Measurements from ENCODE around the gene SH2D4B. TPM values are rescaled to one million over a fixed set of nuclear protein-coding genes. Genes with fewer than 3 reads are reported as not detected.

The SH2D4B gene
- total and polyA plus RNA-seq, 10 of the 15 experiments (the other 5 are each of a cell fraction or from before 2014, with no cell fraction given), result 0.04 to 0.21 (median 0.13) TPM; not detected in 5

DNA sequence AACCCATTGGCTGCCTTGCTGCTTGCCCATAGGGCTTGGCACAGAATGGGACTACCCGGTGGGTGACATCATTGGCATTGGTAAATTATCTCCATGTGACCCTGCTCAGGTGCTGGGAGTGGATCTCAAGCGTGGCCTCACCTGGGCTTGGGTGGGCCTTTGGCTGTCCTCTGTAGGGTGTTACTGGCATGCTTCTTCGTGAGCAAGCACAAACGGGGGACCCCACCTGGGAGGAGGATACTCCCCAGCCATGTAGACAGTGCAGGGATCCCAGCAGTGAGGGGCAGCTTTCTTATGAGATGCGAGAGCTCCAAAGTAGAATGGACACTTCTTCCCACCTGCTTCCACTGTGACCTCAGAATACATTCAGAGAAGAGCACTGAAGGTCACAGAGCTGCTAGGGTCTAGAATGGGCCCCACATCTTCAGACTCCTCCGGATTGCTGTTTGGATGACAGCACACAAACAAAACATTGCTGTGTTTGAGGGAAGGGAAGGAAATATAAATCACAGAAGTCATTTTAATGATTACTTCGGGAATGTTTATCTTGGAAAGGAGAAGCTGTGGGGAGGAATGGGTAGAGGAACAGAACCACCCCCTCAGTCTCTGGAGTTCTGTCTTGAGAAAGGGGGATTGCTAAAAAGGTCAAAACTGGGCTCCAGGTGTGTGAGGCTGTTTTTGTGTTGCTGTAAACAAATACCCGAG, 75.9 kb downstream of the SH2D4B start (continued):
- no peak for TF ChIP-seq ZNF24 (IDR thresholded peaks at IDR 0.05)
- no peak for TF ChIP-seq RB1 (IDR thresholded peaks at IDR 0.05; ENCODE audit: borderline replicate concordance)

DNA sequence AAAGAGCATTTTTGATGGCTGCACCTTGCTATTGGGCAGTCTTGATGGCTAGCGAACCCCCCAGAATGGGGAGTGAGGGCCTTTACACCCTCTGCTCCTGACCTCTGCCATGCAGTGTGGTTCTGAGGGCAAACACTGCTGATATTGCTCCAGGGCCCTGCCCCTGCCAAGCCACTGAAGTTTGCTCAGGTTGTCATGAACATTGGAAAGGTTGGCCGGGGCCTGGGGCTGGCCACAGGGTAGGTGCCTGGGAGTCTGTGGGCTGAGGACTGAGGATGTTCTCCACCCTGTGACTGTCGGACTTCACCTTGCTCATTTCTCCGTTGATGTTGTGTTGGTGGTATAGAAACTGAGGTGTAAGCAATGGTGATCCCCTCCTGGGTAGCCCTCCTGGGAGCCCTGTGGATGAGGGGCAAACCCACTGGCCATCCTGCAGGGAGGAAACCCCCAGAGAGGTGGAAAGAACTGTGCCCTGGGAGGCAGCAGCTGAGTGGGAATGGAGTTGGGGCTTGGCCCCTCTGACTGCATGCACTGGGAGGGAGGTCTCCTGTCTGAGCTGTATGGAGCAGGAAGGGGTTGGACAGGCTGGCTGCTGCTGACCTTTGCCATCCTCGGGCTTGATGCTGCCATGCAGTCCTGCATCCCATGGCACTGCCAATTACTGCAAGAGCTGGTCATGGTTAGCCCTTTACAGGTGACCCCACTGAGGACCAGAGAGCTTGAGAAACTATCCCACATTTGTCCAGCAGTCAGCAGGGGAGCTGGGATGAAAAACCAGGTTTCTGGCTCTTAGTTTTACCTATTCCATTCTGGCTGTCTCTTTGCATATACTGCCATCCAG, 77.1 kb downstream of the SH2D4B start:
- DNase-seq (ENCODE audit: low read depth, low spot score) (no peak), ATAC-seq (no peak), FAIRE-seq (no peak)
- ChIA-PET CTCF (interaction anchor here (1.1 kb wide), 1 partner anchor 109 kb away, joined by 3 read pairs; no protein-coding TSS in a partner anchor), POLR2A (no interaction called here), RAD21 (ENCODE audit: unreplicated experiment) (no interaction called here), SMC1A (ENCODE audit: uncharacterized antibody, unreplicated experiment) (no interaction called here)
- H3K27me3 ChIP-seq (replicated peaks in 1 of 2; ENCODE audit: control insufficient read depth in 2 of 2, insufficient read depth in 2 of 2, low read length in 1 of 2), result no peaks in the 10 kb centered on the region
- TF ChIP-seq, protein P1, sequence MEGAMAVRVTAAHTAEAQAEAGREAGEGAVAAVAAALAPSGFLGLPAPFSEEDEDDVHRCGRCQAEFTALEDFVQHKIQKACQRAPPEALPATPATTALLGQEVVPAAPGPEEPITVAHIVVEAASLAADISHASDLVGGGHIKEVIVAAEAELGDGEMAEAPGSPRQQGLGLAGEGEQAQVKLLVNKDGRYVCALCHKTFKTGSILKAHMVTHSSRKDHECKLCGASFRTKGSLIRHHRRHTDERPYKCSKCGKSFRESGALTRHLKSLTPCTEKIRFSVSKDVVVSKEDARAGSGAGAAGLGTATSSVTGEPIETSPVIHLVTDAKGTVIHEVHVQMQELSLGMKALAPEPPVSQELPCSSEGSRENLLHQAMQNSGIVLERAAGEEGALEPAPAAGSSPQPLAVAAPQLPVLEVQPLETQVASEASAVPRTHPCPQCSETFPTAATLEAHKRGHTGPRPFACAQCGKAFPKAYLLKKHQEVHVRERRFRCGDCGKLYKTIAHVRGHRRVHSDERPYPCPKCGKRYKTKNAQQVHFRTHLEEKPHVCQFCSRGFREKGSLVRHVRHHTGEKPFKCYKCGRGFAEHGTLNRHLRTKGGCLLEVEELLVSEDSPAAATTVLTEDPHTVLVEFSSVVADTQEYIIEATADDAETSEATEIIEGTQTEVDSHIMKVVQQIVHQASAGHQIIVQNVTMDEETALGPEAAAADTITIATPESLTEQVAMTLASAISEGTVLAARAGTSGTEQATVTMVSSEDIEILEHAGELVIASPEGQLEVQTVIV (IDR thresholded peaks at IDR 0.05; ENCODE audit: borderline replicate concordance, partially characterized antibody), result no peak
- TF ChIP-seq RB1 (IDR thresholded peaks at IDR 0.05; ENCODE audit: borderline replicate concordance) (no peak), MTA2 (IDR thresholded peaks at IDR 0.05; ENCODE audit: low read depth) (no peak), RUNX3 (IDR thresholded peaks at IDR 0.05; ENCODE audit: low read length) (no peak), NR2F1 (conservative IDR thresholded peaks at IDR 0.05) (no peak), NFYB (IDR thresholded peaks at IDR 0.05; ENCODE audit: insufficient read depth, low read depth, low read length) (no peak), SPI1 (IDR thresholded peaks at IDR 0.05; ENCODE audit: borderline replicate concordance, insufficient read depth, low read depth, low read length) (no peak)
- H3K4me3 ChIP-seq, result no peak overlapping the region
- H4K20me1 ChIP-seq (ENCODE audit: control insufficient read depth, insufficient read depth), result no peaks in the 10 kb centered on the region
- no peaks in the 10 kb centered on the region for H3K79me2 ChIP-seq (ENCODE audit: control insufficient read depth, insufficient read depth, low read length)
- intact Hi-C loops (cut with micrococcal nuclease; ENCODE audit: unreplicated experiment), result no loop called here
- H3K9me3 ChIP-seq (replicated peaks; ENCODE audit: control insufficient read depth, insufficient read depth, low read length), result no peaks in the 10 kb centered on the region; the same call in 2 of the 3 replicates
- H3K27ac ChIP-seq (ENCODE audit: control insufficient read depth, insufficient read depth), result no peak overlapping the region
- no peak overlapping the region for H3K9ac ChIP-seq (ENCODE audit: control insufficient read depth, insufficient read depth, low read length)
- no peaks in the 10 kb centered on the region for H3K36me3 ChIP-seq (ENCODE audit: control insufficient read depth in 2 of 2, insufficient read depth in 2 of 2, low read length in 1 of 2)
- in situ Hi-C loops (cut with MboI), result no loop called here
- H2AFZ ChIP-seq (ENCODE audit: control insufficient read depth, low read depth, low read length), result no peak overlapping the region
- no peak overlapping the region for H3K4me2 ChIP-seq (ENCODE audit: control insufficient read depth, insufficient read depth)
- 39% methylated on average over 5 of the region's 5 CpGs for WGBS (ENCODE audit: insufficient coverage, insufficient replicate concordance, low lambda C conversion rate, missing lambda C conversion rate)
- no peaks in the 10 kb centered on the region for H3K4me1 ChIP-seq (ENCODE audit: control insufficient read depth, insufficient read depth, low read length)
- no TSS peak for BruUV-seq (replicated peaks)
